GM15510 (cell line): ENCODE results near the gene INF2.

Experiments used
- POLR2A ChIP-seq: IDR thresholded peaks from 3 replicates; pipeline ENCODE4 v1.6.1; 2011; ENCODE audit warnings: borderline replicate concordance; ENCODE audit not compliant: insufficient read length; ENCODE audit errors: extremely low read depth

The INF2 gene

DNA sequence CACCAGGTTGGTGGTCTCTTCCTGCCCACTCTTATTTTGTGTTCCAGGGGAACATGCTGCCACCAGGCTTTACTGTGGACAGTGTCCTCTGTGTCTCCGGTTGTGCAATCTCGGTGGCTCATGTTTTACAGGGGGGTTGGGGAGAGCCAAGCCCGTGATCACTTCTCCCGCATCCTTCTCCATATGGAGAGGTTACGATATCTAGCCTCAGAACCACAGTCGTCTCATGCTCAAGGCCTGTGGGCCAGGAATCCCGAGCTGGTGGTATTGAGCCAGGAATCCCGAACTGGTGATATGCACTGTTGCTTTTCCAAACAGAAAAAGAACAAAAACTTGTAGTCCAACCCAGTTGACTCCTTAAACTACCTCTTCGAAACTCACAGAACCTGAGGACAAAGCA is 37.0 kb upstream of the INF2 start:
- TF ChIP-seq POLR2A = no peak

DNA sequence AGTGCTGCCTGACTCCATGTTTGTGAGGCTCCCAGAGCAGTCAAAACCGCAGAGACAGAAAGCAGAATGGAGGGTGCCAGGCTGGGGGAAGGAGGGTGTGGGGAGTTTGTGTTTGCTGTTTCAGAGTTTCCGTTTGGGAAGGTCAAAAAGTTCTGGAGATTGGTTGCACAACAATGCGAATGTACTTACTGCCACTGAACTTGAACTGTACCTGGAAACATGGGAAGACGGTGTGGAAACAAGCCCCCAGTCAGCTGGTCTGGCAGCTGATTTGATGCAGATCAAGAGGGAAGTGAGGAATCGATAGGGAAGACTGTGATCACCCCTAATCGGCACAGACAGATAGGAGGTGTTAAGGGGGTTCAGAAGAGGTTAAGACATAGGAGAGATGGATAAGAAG is 35.3 kb upstream of the INF2 start:
- TF ChIP-seq POLR2A = no peak

DNA sequence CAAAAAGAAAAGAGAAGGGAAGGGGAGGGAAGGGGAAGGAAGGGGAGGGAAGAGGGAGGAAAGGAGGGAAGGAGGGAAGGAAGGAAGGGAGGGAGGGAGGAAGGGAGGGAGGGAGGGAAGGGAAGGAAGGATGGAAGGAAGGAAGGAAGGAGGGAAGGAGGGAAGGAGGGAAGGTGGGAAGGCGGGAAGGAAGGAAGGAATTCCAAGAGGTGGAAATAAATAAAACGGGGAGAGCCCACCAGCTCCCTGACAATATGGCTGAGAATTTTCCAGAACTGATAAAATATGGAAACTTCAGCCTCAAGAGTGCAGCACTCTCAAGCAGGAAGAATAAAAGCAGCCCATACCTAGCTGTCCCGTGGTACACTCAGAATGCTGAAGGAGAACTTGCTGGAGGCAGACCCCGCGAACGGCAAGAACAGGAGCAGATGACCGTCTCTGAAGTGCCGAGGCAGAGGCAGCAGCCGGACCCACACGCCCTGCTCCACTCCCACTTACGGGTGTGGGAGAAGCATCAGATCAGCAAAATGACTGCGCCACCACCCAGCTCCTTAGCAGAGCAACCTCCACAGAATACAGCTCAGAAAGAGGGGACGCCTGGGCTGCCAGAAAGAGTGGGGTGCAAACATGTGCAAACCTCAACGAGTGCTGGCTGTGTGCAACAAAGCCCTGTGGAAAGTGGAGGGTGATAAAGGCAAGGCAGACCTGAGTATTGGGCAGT is 34.1 kb upstream of the INF2 start:
- no peak for TF ChIP-seq POLR2A

DNA sequence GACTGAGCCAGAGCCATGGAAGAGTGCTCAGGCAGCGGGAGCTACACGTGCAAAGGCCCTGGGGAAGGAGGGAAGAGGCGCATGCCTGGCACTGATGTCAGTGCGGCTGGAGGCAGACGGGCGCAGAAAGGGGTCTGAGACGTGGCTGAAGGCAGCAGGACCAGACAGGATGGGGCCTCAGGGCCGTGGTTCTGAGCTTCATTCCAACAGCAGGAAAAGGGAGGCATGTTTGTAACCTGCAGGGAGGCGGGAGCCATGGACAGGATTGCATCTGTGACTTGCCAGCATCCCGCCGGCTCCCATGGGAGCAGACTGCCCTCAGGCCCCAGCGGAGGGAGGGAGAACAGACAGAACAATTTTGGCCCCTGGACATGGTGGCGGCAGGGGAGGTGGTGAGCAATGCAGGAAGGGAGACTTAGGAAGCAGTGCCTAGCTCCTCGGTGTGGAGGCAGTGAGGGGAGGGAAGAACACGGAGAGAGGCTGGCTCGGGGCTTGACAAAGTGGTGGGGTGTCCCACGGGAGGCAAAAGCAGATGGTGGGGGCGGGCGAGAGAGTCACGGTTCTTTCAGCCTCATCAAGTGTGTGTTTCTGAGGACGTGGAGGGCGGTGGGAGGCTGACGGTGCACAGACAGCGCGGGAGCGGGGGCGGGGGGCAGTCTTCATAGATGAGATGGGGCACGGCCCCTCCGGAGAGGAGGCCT is 33.3 kb upstream of the INF2 start:
- TF ChIP-seq POLR2A = no peak

DNA sequence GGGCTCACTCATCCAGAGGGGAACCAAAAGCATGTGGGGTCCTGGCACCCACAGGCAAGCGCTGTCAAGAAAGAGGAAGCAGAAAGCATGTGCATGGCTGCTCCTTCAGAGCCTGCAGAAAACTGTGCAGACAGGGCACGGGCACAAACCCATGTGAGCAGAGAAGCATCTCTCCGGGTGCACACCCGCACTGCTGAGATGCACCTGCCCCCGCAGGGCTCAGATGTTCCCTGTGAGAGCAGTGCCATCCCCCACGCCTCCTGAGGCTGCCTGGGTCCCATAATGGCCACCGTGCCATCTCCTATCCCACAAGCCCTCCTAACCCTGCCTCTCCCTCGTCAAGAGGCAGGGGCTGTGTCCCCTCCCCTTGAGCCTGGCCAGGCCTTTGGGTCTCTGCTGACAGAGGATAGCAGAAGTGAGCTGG is 32.3 kb upstream of the INF2 start:
- TF ChIP-seq POLR2A = peak; percentile 17

DNA sequence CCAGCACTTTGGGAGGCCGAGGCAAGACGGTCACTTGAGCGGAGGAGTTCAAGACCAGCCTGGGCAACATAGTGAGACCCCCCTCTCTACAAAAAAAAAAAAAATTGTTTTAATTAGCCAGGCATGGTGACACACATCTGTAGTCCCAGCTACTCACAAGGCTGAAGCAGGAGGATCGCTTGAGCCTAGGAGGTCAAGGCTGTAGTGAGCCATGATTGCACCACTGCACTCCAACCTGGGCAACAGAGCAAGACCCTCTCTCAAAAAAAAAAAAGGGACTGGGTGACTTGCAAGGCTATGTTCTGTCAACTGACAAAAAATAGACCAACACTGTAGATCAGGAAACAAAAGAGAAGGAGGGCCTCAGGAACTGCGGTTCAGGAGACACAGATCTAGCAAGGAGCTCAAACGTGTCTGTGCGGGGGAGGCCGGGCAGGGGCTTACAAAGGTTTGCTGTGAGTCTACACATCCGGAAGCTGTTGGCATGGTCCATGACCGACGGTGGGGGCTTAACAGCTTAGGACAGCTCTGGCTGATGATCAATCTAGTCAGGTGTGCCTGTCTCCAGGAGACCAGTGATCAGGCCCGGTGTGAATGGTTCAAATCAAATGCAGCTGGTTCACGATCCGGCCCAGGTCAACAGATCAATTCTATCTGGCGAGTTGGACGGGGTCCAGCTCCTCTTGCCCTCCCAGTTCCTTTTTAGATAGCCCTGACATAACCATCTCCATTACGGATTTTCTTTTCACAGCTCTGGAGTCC is 31.7 kb upstream of the INF2 start:
- TF ChIP-seq POLR2A = peak; percentile 29

DNA sequence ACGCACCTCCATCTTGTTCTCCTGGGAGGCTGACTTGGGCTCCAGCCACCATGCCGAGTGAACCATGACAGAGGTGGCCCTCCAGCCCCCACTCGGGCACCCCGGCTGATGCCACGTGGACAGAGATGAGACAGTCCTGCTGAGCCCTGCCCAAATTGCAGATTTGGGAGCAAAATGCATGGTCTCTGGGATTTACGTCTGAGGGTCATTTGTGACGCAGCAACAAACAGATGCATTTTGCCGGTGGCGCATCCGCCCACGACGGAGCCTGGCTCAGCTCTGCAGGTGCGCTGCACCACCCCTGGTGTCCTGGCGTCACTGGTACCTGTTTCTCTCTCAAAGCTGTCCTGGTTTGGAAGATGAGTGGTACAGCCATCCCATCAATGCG is 31.1 kb upstream of the INF2 start:
- no peak for TF ChIP-seq POLR2A

DNA sequence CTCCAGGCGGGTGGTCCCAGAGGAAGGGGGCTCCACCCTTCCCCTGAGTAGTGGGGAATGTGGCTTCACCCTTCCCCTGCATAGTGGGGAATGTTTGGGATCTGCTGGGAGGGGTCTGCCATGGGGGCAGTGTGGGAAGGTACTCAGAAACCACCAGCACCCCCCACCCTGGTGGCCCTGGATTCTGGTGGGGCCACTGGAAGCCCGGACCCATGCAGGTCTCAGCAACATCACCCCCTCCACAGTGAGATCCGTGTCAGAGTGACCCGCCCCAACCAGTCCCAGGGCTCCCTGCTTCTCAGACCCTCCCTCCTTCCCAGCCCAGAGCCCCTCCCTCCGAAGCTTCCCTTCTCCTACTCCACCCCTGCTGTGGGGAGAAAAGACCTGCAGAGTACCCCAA is 30.3 kb upstream of the INF2 start:
- no peak for TF ChIP-seq POLR2A

DNA sequence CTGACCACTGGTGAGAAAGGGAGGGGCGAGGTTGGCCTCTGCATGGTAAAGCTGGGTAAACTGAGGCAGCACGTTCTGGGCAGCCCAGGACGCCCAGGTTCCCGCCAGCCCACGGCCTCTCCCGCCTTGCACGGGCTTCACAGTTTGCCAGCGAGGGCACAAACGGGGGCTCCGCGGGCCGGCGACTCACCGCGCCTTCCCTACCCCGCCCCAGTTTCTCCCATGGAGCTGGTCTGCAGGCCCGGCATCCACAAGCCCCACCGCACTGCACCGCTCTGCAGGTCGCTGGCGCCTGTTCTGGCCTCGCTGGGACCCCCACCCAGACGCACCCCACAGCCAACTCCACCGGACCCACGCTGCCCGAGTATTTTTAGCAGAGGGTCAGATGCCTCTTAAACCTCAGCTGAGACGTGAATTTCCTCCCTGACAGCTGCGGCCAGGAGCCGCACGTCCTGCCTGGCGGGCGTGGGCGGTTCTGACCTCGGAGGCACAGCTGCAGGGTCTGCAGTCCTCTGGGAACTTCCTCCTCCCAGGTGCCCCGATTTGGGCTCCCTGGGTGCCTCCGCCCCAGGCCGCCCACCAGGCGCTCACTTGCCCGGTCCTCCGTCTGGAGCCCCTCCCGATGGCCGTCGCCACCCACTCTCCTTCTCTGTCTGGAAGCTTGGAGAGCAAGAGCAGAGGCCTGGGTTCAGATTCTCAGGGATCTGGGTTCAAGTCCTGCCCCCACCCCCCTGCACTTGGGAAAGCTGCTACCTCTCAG is 29.5 kb upstream of the INF2 start:
- peak; percentile 23 for TF ChIP-seq POLR2A

DNA sequence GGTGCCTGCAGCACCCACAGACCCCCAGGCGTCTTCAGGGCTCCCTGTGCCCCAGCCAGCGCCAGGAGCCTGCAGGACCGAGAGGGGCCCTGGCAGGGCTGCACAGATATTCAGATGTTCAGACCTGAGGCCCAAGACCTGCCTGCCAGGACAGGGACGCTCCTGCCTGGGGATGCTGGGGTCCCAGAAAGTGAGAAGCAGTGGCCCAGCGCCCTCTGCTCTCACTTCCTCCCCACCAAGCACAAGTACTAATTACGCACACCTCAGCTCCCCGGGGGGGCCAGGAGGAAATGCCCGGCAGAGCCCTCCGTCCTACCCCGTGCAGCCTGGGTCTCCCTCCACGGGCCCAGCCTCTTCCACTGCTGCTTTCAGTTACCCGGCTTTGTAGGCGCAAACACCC is 28.8 kb upstream of the INF2 start:
- peak; percentile 42 for TF ChIP-seq POLR2A

DNA sequence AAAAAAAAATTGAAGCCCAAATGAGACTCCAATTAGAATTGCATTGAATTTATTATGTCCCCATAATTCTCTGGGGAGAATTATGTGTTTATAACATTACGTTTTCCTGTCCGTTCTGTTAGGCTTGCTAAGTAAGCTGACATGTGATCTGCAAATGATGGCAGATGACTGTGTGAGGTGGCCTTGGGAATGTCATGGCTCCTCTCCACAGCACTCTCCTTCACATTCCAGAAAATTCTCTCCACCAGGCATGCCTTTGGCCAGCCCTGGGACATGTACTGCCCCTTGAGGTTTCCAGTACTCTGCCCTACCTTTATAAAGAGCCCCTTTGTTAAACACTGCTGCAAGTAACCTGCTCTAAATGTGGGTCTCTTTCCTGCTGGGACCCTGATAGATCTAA is 28.3 kb upstream of the INF2 start:
- TF ChIP-seq POLR2A = no peak

DNA sequence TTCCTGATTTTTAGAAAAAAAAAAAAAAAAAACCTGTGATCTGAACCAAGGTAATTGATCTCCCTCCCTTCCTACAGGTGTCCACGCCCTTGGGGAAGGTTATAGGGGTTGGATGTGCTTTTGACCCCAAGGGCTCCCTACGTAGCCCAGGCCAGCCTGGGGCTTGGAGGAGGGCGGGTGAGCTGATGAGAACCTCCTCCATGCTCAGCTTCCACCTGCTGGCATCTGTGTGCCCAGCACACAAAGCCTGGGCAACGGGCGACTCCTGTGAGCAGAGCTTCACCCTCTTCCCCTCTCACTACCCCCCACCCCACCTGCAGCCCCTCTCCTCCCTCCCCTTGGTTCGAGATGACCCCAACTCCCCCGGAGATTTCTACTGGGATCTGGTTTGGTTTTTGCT is 25.3 kb upstream of the INF2 start:
- TF ChIP-seq POLR2A = no peak

DNA sequence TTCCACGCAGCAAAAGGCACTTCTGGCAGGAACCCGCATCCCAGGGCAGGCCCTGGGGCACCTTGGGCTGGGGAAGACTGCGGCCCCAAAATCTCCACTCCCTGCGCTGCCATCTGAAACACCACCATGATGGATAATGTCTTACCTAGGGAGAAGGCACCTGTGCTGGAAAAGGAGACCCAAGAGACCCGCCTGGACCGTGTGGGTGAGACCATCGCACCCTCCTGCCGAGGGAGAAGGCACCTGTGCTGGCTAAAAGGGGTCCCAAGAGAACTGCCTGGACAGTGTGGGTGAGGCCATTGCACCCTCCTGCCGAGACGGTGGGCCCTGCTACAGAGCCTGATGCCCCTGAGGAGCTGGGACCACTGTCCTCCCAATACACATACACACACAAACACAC is 24.8 kb upstream of the INF2 start:
- TF ChIP-seq POLR2A = no peak

DNA sequence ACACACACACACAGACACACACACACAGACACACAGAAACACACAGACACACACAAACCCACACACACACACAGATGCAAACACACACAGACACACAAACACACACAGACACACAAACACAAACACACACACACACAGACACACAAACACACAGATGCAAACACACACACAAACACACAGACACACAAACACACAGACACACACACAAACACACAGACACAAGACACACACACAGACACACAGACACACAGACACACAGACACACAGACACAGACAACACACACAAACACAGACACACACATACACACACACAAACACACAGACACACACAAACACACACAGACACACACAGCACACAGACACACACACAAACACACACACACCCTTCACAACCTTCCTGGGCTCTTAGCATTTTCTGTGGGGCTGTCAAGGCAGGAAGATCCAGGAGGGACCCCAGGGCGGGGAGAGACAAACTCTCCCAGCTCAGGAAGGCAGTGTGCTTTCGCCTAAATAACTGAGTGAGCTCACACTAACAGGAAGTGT is 24.2 kb upstream of the INF2 start:
- TF ChIP-seq POLR2A = no peak
